Skeletal muscle satellite cell (primary cell): ENCODE data around the gene HEG1.

Source experiments
- H3K27me3 ChIP-seq: 2 replicates; pipeline ENCODE4 v1.7.0; 2013; ENCODE audit warnings: low read length; ENCODE audit not compliant: control insufficient read depth, insufficient read depth
- H3K36me3 ChIP-seq: 2 replicates; pipeline ENCODE4 v1.7.0; 2013; ENCODE audit warnings: mild to moderate bottlenecking, control low read depth, low read length; ENCODE audit not compliant: insufficient read depth
- H3K4me1 ChIP-seq: 2 replicates; pipeline ENCODE4 v1.7.0; 2013; ENCODE audit warnings: low read length; ENCODE audit not compliant: control insufficient read depth, insufficient read depth
- H3K4me2 ChIP-seq: 2 replicates; pipeline ENCODE4 v1.7.0; 2013; ENCODE audit warnings: mild to moderate bottlenecking, low read length
- H3K4me3 ChIP-seq: 2 replicates; pipeline ENCODE4 v1.7.0; 2013; ENCODE audit warnings: low read length
- H3K9ac ChIP-seq: 2 replicates; pipeline ENCODE4 v1.7.0; 2013; ENCODE audit warnings: mild to moderate bottlenecking, low read depth, low read length, moderate library complexity
- H3K9me3 ChIP-seq: replicated peaks from 2 replicates; pipeline ENCODE4 v1.7.0; 2013; ENCODE audit warnings: mild to moderate bottlenecking, control low read depth, low read length

HEG1 gene

DNA sequence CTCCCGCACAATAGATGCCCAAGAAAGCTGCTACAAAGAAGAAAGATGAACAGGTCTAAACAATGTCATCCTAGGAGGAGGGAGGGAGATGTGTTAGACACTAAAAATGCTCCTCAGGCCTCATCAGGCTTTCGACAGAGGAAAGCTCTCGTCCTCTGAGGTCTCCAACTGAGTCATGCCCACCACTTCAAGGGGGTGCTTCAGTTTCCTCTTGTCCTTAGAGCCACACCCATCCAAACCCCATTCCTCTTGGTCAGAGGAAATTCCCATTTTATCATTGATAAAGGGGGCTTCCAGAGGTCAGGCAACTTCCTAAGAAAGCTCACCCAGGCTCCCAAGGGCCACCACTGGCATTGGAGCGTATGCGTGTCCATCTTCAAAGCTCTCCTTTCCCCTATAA lies 50.1 kb downstream of the HEG1 start:
- Histone ChIP-seq H3K9me3 (no peaks in the 10 kb centered on the region), H3K36me3 (peaks cover 69% of the 10 kb centered on the region), H3K4me1 (peaks cover 14% of the 10 kb centered on the region), H3K9ac (no peak overlapping the region), H3K4me3 (no peak overlapping the region), H3K27me3 (no peaks in the 10 kb centered on the region), H3K4me2 (no peak overlapping the region)

DNA sequence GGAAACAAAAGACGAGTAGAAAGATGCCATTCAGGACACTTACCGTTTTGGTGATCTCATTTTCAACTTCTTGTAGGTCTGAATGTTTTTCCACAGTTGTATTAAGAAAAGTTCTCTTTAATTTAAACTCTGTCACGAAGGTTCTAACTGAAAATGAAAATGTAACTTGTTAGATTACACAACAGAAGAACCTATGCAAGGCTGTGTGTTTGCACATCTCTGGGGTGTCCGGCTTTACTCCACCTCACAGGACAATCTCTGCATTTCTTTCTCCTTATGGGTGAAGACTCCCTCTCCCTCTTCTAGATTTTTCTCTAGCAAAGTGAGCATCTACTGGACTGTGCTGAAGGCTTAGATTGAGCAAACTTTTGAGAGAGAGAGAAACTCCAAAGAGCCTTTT lies 50.6 kb downstream of the HEG1 start:
- Histone ChIP-seq H3K36me3 (peaks cover 69% of the 10 kb centered on the region), H3K4me1 (peaks cover 14% of the 10 kb centered on the region)

DNA sequence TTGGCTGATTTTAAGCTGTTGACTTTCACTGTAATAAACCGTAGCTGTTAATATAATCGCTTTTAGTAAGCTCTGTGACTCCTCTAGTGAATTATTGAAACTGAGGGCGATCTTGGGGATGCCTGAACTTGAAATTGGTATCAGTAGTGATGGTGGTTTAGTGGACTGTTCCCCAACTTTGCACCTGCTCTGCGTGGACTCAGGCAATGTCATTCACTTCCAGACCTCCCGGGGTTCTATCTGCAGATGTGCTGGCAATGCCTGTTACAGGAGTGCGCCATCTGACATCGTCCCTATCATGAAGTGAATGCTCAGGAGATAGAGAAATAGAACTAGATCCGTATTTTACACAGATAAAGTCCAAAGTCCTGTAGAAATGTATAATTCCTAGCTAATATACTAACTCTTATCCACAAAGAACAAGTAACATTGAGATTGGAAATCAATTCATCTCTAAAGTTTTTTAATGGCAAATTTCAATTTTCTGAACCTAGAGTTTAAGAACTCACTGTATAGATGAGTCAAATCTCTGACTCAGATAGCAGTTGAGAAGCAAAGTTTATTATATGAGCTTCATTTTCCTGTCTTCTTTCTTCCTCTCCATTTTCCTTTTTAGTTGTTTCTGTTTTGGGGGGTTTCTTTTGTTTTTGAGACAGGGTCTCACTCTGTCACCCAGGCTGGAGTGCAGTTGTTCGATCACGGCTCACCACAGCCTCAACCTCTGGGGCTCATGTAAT lies 51.8 kb downstream of the HEG1 start:
- Histone ChIP-seq H3K4me2 (peak overlapping the region; percentile 24), H3K9ac (no peak overlapping the region), H3K36me3 (peaks cover 70% of the 10 kb centered on the region), H3K27me3 (no peaks in the 10 kb centered on the region), H3K9me3 (no peaks in the 10 kb centered on the region), H3K4me1 (peaks cover 14% of the 10 kb centered on the region), H3K4me3 (no peak overlapping the region)

More for the DNA sequence above, 50.6 kb downstream of the HEG1 start:
- Histone ChIP-seq H3K27me3 (no peaks in the 10 kb centered on the region), H3K4me3 (no peak overlapping the region), H3K4me2 (no peak overlapping the region), H3K9me3 (no peaks in the 10 kb centered on the region), H3K9ac (no peak overlapping the region)

DNA sequence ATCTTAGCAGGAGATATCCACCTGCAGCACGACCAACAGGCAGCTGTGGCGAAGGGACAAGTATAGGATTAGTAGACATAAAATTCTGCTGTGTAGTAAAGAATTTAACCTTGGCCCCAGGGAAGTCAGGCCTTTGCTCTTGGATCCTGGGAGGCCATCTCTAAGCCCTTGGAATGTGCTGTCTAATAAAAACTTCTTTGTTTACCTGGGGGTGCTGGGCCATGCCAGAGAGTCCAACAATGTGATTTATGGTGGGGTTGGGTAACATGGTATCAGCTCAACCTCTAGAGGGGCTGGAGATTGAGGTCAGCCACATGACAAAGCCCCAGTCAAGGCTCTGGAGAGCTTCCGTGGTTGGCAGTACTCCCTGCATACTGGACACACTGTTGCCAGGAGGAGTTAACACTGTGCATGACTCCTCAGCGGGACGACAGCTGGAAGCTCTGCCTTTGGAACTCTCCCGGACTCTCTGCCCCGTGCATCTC lies 52.4 kb downstream of the HEG1 start:
- no peaks in the 10 kb centered on the region for H3K27me3 ChIP-seq
- no peaks in the 10 kb centered on the region for H3K9me3 ChIP-seq
- no peak overlapping the region for H3K9ac ChIP-seq
- H3K4me1 ChIP-seq: peaks cover 14% of the 10 kb centered on the region
- H3K36me3 ChIP-seq: peaks cover 74% of the 10 kb centered on the region
- H3K4me3 ChIP-seq: no peak overlapping the region
- H3K4me2 ChIP-seq: peak overlapping the region; percentile 24

DNA sequence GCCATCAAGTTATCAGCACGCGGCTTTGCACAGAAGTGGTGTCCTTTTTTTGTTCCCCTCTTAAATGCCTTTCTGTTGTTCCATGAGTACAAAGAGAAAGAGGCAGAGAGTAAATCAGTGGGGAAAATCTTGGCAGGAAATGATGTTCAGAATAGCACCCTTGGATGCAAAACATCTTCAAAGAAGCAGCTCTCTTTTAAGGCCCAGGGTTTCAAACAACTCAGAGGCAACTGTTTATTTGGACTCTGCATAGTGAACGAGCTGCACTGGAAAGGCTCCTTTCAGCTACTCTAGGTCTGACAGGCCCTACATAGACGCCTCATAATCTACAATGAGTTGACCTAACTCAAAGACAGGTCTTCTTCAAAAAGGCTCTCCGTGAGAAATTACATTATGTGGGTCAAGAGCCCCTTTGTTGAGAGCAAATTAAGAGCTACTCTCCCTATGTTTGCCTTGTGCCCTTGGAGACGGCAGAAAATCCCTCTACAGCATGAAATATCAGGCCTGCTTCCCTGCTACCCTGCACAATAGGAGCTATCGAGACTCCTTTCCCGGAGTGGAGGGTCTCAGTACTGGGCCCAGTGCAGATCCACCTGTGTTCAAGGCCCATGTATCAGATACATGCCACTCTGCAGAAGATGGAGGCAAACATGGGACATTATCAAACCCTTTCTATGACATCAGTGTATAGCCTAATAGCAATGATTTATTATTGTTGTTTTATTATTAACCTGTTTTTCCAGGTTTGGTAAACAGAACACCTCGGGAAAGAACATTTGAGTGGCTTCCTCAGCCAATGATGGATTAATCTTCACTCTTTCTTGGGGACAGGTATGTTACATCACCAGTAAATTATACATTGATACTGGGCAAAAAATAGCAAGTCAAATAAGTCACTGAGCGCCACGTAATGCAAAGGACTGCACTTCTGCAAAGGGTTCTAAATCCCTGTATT lies 53.1 kb downstream of the HEG1 start:
- no peak overlapping the region for H3K4me2 ChIP-seq
- no peak overlapping the region for H3K9ac ChIP-seq
- H3K4me3 ChIP-seq: no peak overlapping the region
- H3K9me3 ChIP-seq: no peaks in the 10 kb centered on the region
- no peaks in the 10 kb centered on the region for H3K27me3 ChIP-seq
- peaks cover 14% of the 10 kb centered on the region for H3K4me1 ChIP-seq
- peaks cover 76% of the 10 kb centered on the region for H3K36me3 ChIP-seq

DNA sequence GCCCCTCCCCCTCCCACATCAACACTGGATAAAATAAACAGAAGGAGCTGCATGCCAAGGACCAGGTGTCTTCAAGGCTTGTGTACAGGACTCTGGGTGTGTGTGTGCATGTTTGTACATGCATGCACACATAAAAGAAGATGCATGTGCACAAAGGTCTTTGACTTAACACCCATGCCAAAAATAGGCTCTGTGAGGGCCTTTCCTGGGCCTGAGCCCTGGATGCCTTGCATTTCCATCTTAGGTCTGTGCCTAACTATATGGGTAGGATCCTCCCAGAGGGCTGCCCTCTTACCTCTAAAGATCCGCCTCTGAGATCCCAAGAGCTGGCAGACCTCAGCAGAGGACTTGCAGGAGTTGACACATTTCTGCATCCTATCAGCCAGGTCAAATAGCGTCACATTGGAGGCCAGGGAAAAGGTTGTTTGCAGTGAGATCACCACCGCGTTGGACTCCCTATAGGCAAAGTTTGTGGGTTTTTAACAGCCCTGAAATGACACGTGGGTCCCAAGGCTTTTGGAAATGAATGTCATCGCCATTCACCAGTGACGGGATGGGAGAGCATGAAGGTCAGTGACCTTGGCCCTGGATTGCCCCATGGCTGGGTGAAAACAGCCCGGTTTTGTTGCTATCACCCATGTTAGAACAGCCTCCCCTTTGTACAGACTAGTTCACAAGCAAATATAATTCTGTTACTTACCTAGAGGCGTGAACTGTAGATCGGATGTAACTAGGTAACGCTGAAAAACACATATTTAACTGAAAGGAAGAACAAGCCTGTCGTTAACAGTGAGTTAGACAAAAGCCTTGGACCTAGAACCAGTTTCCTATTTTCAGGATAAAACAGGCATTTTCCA lies 54.0 kb downstream of the HEG1 start:
- H3K36me3 ChIP-seq: peaks cover 80% of the 10 kb centered on the region
- no peaks in the 10 kb centered on the region for H3K27me3 ChIP-seq
- no peak overlapping the region for H3K4me3 ChIP-seq
- H3K4me1 ChIP-seq: peaks cover 14% of the 10 kb centered on the region
- no peaks in the 10 kb centered on the region for H3K9me3 ChIP-seq
- H3K4me2 ChIP-seq: no peak overlapping the region
- H3K9ac ChIP-seq: no peak overlapping the region

DNA sequence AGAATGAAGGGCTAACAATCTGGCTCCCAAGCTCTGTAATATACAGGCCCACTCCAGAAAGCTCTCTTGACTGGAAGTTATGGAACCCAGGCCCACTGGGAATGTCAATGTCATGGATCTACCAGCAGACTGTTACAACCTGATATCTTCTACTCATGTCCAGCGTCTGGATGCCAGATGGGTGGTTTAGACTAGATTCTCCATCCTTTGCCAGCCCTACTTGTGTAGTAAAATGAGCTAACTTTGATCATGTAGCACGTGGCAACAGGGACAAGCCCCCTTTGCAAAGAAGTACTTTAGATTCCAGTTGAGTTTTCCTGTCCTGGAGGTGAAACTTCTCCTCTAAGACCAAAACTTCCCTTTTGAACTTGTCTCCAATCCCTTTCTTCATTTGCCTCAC lies 55.1 kb downstream of the HEG1 start:
- Histone ChIP-seq H3K9me3 (no peaks in the 10 kb centered on the region), H3K27me3 (no peaks in the 10 kb centered on the region), H3K4me3 (no peak overlapping the region), H3K9ac (no peak overlapping the region), H3K4me1 (peaks cover 14% of the 10 kb centered on the region), H3K4me2 (no peak overlapping the region), H3K36me3 (peaks cover 76% of the 10 kb centered on the region)

DNA sequence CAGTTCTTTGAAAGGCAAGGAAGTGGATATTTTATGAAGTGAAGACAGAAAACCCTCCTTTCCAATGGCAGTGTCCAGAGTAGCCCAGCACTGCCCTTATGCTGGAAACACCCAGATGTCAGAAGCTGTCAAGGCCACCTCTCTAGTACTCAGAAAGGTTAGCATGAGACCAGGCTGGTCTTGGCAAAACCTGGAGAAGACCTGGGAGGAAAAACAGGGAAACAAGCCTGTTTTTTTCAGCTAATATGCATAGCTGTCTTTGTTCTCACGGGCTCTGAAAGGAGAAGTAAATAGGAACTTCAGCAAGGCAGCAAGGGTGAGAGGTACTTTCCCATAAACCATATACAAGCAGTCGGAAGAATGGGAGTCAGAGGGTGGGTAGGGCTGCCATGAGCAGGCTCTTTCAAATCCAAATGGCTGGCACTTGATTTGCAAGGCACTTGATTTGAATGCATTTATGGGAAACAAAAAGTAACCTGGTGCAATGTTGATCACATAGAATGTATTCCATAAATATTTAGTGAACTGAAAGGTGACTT lies 55.8 kb downstream of the HEG1 start:
- Histone ChIP-seq H3K27me3 (no peaks in the 10 kb centered on the region), H3K4me3 (no peak overlapping the region), H3K4me1 (peaks cover 14% of the 10 kb centered on the region), H3K36me3 (peaks cover 69% of the 10 kb centered on the region), H3K9ac (no peak overlapping the region), H3K4me2 (no peak overlapping the region), H3K9me3 (no peaks in the 10 kb centered on the region)

DNA sequence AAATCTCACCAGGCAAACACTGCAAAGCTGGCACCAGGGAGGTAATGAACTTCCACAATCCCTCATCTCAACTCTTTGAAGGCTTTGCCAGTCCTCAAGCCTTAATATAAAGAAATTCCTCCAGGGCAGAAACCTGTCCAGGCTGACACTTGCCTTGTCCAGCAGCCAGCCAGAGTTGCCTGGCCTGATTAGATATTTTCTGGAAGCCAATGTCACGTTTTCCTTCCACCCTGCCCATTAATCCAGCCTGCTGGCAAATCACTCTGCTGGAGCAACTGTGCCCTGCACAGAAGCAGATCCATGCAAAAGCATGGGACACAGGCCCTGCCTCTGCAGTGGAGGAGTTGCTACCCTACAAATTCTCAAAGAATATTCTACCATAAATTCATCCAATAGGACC lies 56.5 kb downstream of the HEG1 start:
- Histone ChIP-seq H3K9ac (no peak overlapping the region), H3K27me3 (no peaks in the 10 kb centered on the region), H3K9me3 (no peaks in the 10 kb centered on the region), H3K4me1 (peaks cover 10% of the 10 kb centered on the region), H3K36me3 (peaks cover 64% of the 10 kb centered on the region), H3K4me2 (no peak overlapping the region), H3K4me3 (no peak overlapping the region)

DNA sequence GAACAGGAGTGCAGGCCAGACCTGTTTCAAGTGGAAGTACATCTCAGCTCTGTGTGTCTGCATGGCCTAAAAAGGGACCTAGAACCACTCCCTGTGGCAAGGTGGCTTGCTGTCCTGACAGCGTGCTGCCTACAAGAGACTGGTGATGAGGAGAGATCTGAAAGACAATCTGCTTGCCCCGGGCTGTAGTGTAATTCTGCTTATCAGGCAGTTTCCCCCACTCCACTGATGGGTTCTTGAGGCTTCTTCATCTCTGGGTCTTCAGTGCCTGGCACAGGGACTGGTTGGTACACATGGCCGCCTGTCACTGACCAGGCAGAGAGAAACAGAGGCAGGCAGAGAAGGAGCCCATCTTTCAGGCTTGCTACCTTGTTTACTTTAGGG lies 57.6 kb downstream of the HEG1 start:
- no peaks in the 10 kb centered on the region for H3K4me1 ChIP-seq
- no peak overlapping the region for H3K4me3 ChIP-seq
- no peak overlapping the region for H3K9ac ChIP-seq
- no peaks in the 10 kb centered on the region for H3K27me3 ChIP-seq
- H3K36me3 ChIP-seq: peaks cover 64% of the 10 kb centered on the region
- H3K4me2 ChIP-seq: no peak overlapping the region
- H3K9me3 ChIP-seq: no peaks in the 10 kb centered on the region
